Activated naive CD8-positive, alpha-beta T cell (primary cell): Measurements from ENCODE around the gene AFF3.

ENCODE experiments used
- H3K27ac Mint-ChIP-seq: one replicate; pipeline ENCODE4 v1.8.0; 2021; ENCODE audit warnings: mixed read lengths
- H3K27me3 Mint-ChIP-seq: one replicate; pipeline ENCODE4 v1.8.0; 2021; ENCODE audit warnings: mixed read lengths
- H3K36me3 Mint-ChIP-seq: one replicate; pipeline ENCODE4 v1.8.0; 2021; ENCODE audit warnings: mixed read lengths
- H3K4me1 Mint-ChIP-seq: one replicate; pipeline ENCODE4 v1.8.0; 2021; ENCODE audit warnings: low read depth, mixed read lengths
- H3K4me3 Mint-ChIP-seq: one replicate; pipeline ENCODE4 v1.8.0; 2021; ENCODE audit warnings: mild to moderate bottlenecking, mixed read lengths
- H3K9me3 Mint-ChIP-seq: one replicate; pipeline ENCODE4 v1.8.0; 2021; ENCODE audit warnings: low read depth, mixed read lengths

The AFF3 gene

GRCh38 chr2:99810225-99810624 is 332.2 kb downstream of the AFF3 start:
- Mint-ChIP-seq H3K27me3 (no peaks in the 10 kb centered on the region), H3K4me3 (no peak overlapping the region), H3K9me3 (no peaks in the 10 kb centered on the region), H3K27ac (no peak overlapping the region), H3K4me1 (no peaks in the 10 kb centered on the region), H3K36me3 (no peaks in the 10 kb centered on the region)

DNA sequence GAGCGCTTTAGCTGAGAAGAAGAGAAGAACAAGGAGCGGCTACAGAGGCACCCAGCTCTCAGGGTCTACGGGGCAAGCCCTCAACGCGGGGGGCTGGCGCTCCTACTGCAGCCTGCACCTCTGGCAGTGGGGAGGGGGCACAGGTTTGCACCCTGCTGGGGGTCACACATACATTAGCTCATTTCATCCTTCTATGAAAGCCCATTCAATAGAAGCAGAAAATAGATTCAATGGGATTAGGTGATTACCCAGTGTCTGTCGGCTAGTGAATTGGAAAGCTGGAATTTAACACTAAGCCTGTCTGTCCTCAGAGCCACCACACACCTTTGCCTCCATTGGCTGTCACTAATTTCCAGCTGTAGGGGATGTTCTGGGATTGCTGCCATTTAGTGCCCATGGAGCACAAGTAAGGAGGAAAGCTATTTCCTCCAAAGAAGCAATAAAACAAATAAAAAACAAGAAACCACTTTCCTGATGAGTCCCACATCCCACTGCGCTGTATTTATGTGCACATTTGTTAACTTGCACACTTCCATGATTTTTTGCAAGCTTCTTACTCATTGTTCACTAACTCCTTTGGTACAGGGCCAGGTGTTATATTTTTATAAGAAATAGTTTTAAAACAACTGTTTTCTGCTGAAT is 333.0 kb downstream of the AFF3 start:
- Mint-ChIP-seq H3K4me1 (no peaks in the 10 kb centered on the region), H3K4me3 (no peak overlapping the region), H3K36me3 (peaks cover 2% of the 10 kb centered on the region), H3K9me3 (no peaks in the 10 kb centered on the region), H3K27me3 (no peaks in the 10 kb centered on the region), H3K27ac (no peak overlapping the region)

- Mint-ChIP-seq H3K9me3 (no peaks in the 10 kb centered on the region), H3K4me3 (no peak overlapping the region), H3K27ac (no peak overlapping the region), H3K36me3 (peaks cover 2% of the 10 kb centered on the region), H3K4me1 (no peaks in the 10 kb centered on the region), H3K27me3 (no peaks in the 10 kb centered on the region)
Measured at GRCh38 chr2:99808361-99809200, 333.8 kb downstream of the AFF3 start.

DNA sequence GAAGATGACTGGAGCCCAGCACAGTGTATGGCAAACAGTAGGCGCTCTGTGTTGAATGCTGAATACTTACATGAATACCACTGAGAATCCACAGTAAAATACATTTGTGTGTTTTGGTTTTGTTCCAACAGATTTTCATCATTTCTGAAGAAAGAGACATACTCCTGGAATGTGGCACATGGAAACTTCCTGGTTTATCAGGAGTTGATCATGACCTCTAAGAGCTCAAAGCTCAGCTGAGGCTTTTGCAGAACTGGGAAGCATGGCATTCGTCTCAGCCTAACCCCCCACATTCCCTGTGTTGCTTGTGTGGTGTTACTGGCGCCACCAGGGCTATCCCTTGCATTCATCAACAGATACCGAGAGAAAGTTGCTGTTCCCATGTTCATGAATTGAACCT is 335.6 kb downstream of the AFF3 start:
- H3K9me3 Mint-ChIP-seq: no peaks in the 10 kb centered on the region
- no peak overlapping the region for H3K27ac Mint-ChIP-seq
- peaks cover 2% of the 10 kb centered on the region for H3K36me3 Mint-ChIP-seq
- no peaks in the 10 kb centered on the region for H3K27me3 Mint-ChIP-seq
- H3K4me1 Mint-ChIP-seq: no peaks in the 10 kb centered on the region
- H3K4me3 Mint-ChIP-seq: no peak overlapping the region

GRCh38 chr2:99805930-99806476 is 336.4 kb downstream of the AFF3 start:
- H3K36me3 Mint-ChIP-seq: peaks cover 2% of the 10 kb centered on the region
- no peak overlapping the region for H3K27ac Mint-ChIP-seq
- no peak overlapping the region for H3K4me3 Mint-ChIP-seq
- no peaks in the 10 kb centered on the region for H3K27me3 Mint-ChIP-seq
- no peaks in the 10 kb centered on the region for H3K4me1 Mint-ChIP-seq
- no peaks in the 10 kb centered on the region for H3K9me3 Mint-ChIP-seq

GRCh38 chr2:99803846-99804245 is 338.5 kb downstream of the AFF3 start:
- Mint-ChIP-seq H3K4me1 (no peaks in the 10 kb centered on the region), H3K9me3 (no peaks in the 10 kb centered on the region), H3K36me3 (peaks cover 2% of the 10 kb centered on the region), H3K4me3 (no peak overlapping the region), H3K27me3 (no peaks in the 10 kb centered on the region), H3K27ac (no peak overlapping the region)

DNA sequence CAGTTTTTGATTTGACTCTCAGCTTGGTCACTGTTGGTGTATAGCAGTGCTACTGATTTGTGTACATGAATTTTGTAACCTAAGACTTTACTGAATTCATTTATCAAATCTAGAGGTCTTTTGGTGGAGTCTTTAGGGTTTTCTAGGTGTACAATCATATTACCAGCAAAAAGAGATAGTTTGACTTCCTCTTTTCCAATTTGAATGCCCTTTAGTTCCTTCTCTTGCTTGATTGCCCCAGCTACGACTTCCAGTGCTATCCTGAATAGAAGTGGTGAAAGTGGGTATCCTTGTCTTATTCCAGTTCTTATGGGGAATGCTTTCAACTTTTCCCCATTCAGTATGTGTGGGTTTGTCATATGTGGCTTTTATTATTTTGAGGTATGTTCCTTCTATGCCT is 339.7 kb downstream of the AFF3 start:
- Mint-ChIP-seq H3K27me3 (no peaks in the 10 kb centered on the region), H3K9me3 (peaks cover 4% of the 10 kb centered on the region), H3K36me3 (peaks cover 2% of the 10 kb centered on the region), H3K27ac (no peak overlapping the region), H3K4me1 (no peaks in the 10 kb centered on the region), H3K4me3 (no peak overlapping the region)

- H3K4me3 Mint-ChIP-seq: no peak overlapping the region
- H3K36me3 Mint-ChIP-seq: peaks cover 4% of the 10 kb centered on the region
- peaks cover 17% of the 10 kb centered on the region for H3K9me3 Mint-ChIP-seq
- no peaks in the 10 kb centered on the region for H3K4me1 Mint-ChIP-seq
- peaks cover 1% of the 10 kb centered on the region for H3K27me3 Mint-ChIP-seq
- no peak overlapping the region for H3K27ac Mint-ChIP-seq
Measured at GRCh38 chr2:99801327-99801901, 341.0 kb downstream of the AFF3 start.

DNA sequence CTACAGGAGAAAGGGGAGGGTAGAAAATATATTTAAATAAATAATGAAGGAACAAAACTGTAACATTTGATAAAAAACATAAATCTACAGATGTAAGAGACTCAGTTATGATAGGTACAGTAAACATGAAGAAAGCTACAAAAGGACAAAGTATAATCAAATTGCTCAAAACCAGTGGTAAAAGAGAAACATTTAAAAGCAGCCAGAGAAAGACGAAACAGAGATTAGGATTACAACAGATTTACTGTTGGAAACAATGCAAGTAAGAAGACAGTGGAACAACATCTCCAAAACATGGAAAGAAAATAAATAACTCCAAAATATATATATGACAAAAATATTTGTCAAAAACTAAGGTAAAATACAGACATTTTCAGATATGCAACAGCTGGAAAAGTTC is 344.9 kb downstream of the AFF3 start:
- no peak overlapping the region for H3K4me3 Mint-ChIP-seq
- no peak overlapping the region for H3K27ac Mint-ChIP-seq
- H3K36me3 Mint-ChIP-seq: peaks cover 6% of the 10 kb centered on the region
- H3K9me3 Mint-ChIP-seq: peaks cover 19% of the 10 kb centered on the region
- H3K27me3 Mint-ChIP-seq: peaks cover 1% of the 10 kb centered on the region
- no peaks in the 10 kb centered on the region for H3K4me1 Mint-ChIP-seq

GRCh38 chr2:99794414-99794813 is 348.0 kb downstream of the AFF3 start:
- H3K4me1 Mint-ChIP-seq: no peaks in the 10 kb centered on the region
- H3K36me3 Mint-ChIP-seq: peaks cover 6% of the 10 kb centered on the region
- H3K27ac Mint-ChIP-seq: no peak overlapping the region
- no peak overlapping the region for H3K4me3 Mint-ChIP-seq
- peaks cover 19% of the 10 kb centered on the region for H3K9me3 Mint-ChIP-seq
- H3K27me3 Mint-ChIP-seq: peaks cover 1% of the 10 kb centered on the region

GRCh38 chr2:99793022-99793421 is 349.4 kb downstream of the AFF3 start:
- Mint-ChIP-seq H3K4me3 (no peak overlapping the region), H3K27me3 (peaks cover 1% of the 10 kb centered on the region), H3K4me1 (no peaks in the 10 kb centered on the region), H3K9me3 (peaks cover 18% of the 10 kb centered on the region), H3K36me3 (peaks cover 6% of the 10 kb centered on the region), H3K27ac (no peak overlapping the region)

GRCh38 chr2:99789849-99790248 is 352.5 kb downstream of the AFF3 start:
- H3K27me3 Mint-ChIP-seq: no peaks in the 10 kb centered on the region
- H3K4me1 Mint-ChIP-seq: no peaks in the 10 kb centered on the region
- H3K9me3 Mint-ChIP-seq: no peaks in the 10 kb centered on the region
- H3K4me3 Mint-ChIP-seq: no peak overlapping the region
- no peak overlapping the region for H3K27ac Mint-ChIP-seq
- H3K36me3 Mint-ChIP-seq: no peaks in the 10 kb centered on the region

GRCh38 chr2:99787769-99788382 is 354.5 kb downstream of the AFF3 start:
- Mint-ChIP-seq H3K4me3 (no peak overlapping the region), H3K27ac (no peak overlapping the region), H3K4me1 (no peaks in the 10 kb centered on the region), H3K27me3 (no peaks in the 10 kb centered on the region), H3K36me3 (no peaks in the 10 kb centered on the region), H3K9me3 (no peaks in the 10 kb centered on the region)

- Mint-ChIP-seq H3K9me3 (no peaks in the 10 kb centered on the region), H3K36me3 (no peaks in the 10 kb centered on the region), H3K27ac (no peak overlapping the region), H3K4me1 (no peaks in the 10 kb centered on the region), H3K27me3 (no peaks in the 10 kb centered on the region), H3K4me3 (no peak overlapping the region)
Measured at GRCh38 chr2:99786636-99787390, 355.6 kb downstream of the AFF3 start.
